Ascending aorta (tissue), 2 donors: ENCODE measurements around the gene GTF3C4. TPM values are rescaled to one million over a fixed set of nuclear protein-coding genes. Genes with fewer than 3 reads are reported as not detected.

ENCODE experiments used
- DNase-seq, 2 donors: peaks; one replicate each; pipeline ENCODE4 v3.0.0-alpha.2; 2019; ENCODE audit warnings: low spot score in 2 of 2
- H3K27ac ChIP-seq, 2 donors: fragments of 200-600 bp; sonication (generic); one replicate each; pipeline ENCODE4 v1.5.1; 2016 to 2017; ENCODE audit warnings: mild to moderate bottlenecking in 1 of 2
- H3K27me3 ChIP-seq: fragments of 200-600 bp; sonication (generic); one replicate; pipeline ENCODE4 v1.5.1; 2017
- H3K36me3 ChIP-seq, 2 donors: fragments of 200-600 bp; sonication (generic); one replicate each; pipeline ENCODE4 v1.5.1; 2016
- H3K4me1 ChIP-seq, 2 donors: fragments of 200-600 bp; sonication (generic); one replicate each; pipeline ENCODE4 v1.5.1; 2016 to 2017; ENCODE audit warnings: mild to moderate bottlenecking in 1 of 2
- H3K4me3 ChIP-seq, 2 donors: fragments of 200-600 bp; sonication (generic); one replicate each; pipeline ENCODE4 v1.5.1; 2016 to 2017; ENCODE audit warnings: mild to moderate bottlenecking in 1 of 2
- H3K9me3 ChIP-seq, 2 donors: fragments of 200-600 bp; sonication (generic); one replicate each; pipeline ENCODE4 v1.5.1; 2016
- intact Hi-C: fragments of 100-400 bp; cut with DNase I; formaldehyde crosslinking; loops from one replicate; pipeline ENCODE4 v1.15.1; 2023
- total RNA-seq: library from RNA; depleted of rRNA; stranded (reverse); fragments of >200 nt; gene quantifications from one replicate; pipeline ENCODE4 v1.1.0, GENCODE V29; 2016
- TF ChIP-seq, protein P1 (sequence below), 3 experiments: fragments of 200-600 bp in 2 of 3; fragments of 450-650 bp in 1 of 3; sonication (generic) in 2 of 3; IDR thresholded peaks; one replicate each; pipeline ENCODE4 v1.5.1; 2016 to 2019; ENCODE audit warnings: antibody characterized with exemption in 3 of 3, mild to moderate bottlenecking in 1 of 3, moderate library complexity in 1 of 3

Gene GTF3C4
- total RNA-seq, 1 donor from 2014 or later = 9.8 TPM

DNA sequence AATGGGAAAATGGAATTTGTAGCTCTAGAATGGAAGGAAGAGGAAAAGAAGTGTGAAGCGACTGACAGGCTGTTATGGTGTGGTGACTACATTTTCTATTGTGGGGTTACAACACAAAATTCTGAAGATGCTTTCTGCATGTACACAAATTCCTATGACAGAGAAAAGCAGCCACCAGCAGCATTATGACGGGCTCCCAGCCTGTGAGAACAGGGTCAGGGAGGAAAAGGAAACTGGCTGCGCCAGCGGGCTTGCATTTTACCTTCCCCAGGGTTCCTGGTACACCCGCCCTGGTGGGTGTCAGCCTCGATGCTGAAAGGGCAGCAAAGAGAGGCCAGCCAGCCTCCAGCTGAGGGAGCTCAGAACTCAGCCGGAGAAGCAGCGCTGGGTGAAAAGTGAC lies 41.5 kb upstream of the GTF3C4 start:
- intact Hi-C loops = no loop called here
- no peaks in the 10 kb centered on the region for H3K4me1 ChIP-seq
- H3K4me3 ChIP-seq = no peak overlapping the region
- no peaks in the 10 kb centered on the region for H3K27me3 ChIP-seq
- H3K36me3 ChIP-seq = peaks cover 43 to 58% of the 10 kb centered on the region in 2 donors
- no peak for DNase-seq
- no peak overlapping the region for H3K27ac ChIP-seq
- no peaks in the 10 kb centered on the region for H3K9me3 ChIP-seq
- TF ChIP-seq, protein P1, sequence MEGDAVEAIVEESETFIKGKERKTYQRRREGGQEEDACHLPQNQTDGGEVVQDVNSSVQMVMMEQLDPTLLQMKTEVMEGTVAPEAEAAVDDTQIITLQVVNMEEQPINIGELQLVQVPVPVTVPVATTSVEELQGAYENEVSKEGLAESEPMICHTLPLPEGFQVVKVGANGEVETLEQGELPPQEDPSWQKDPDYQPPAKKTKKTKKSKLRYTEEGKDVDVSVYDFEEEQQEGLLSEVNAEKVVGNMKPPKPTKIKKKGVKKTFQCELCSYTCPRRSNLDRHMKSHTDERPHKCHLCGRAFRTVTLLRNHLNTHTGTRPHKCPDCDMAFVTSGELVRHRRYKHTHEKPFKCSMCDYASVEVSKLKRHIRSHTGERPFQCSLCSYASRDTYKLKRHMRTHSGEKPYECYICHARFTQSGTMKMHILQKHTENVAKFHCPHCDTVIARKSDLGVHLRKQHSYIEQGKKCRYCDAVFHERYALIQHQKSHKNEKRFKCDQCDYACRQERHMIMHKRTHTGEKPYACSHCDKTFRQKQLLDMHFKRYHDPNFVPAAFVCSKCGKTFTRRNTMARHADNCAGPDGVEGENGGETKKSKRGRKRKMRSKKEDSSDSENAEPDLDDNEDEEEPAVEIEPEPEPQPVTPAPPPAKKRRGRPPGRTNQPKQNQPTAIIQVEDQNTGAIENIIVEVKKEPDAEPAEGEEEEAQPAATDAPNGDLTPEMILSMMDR (IDR thresholded peaks at IDR 0.05) = no peak

DNA sequence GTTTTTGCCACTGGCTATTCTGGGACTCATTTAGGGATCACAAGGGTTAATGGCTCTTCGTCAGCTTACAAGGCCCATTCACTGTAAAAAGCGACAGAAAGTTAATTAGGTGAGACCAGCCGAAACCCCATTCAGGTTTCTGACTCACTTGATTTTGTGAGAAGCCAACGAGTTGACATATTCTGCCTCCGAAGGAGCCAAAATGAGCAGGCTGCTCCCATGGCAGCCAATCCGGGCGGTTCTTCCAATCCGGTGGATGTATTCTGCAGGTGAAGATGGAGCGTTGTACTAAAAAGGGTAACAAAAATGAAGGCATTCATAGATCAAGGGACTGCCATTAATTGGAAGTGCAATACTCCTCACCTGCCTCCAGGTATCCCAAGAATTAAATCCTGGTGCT lies 40.1 kb upstream of the GTF3C4 start:
- DNase-seq = no peak
- Histone ChIP-seq H3K4me3 (no peak overlapping the region), H3K9me3 (no peaks in the 10 kb centered on the region), H3K36me3 (peaks cover 42 to 51% of the 10 kb centered on the region in 2 donors), H3K27ac (no peak overlapping the region), H3K4me1 (no peaks in the 10 kb centered on the region), H3K27me3 (no peaks in the 10 kb centered on the region)
- intact Hi-C loops = no loop called here
- TF ChIP-seq, protein P1 (IDR thresholded peaks at IDR 0.05) = no peak

DNA sequence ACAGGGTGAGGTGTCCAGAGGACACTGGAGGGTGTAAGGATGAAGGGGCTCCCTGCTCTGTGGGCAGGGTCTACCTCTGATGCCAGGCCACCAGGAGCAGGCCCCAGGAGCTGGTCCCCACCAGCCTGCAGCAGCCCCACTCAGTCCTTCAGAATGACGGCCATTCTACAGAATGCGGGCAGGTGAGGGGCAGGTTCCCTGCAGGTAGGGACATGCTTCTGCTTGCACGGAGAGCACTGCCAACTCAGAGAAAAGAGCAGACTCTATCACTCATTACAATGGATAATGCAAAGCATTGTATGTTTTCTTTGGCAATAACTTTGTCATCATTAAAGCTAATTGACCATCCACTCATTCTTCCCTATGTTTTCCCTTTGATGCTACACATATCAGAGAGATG lies 39.5 kb upstream of the GTF3C4 start:
- H3K4me3 ChIP-seq = no peak overlapping the region
- TF ChIP-seq, protein P1 (IDR thresholded peaks at IDR 0.05) = no peak
- DNase-seq = no peak
- intact Hi-C loops = no loop called here
- H3K4me1 ChIP-seq = no peaks in the 10 kb centered on the region
- peaks cover 40 to 47% of the 10 kb centered on the region in 2 donors for H3K36me3 ChIP-seq
- no peaks in the 10 kb centered on the region for H3K27me3 ChIP-seq
- no peak overlapping the region for H3K27ac ChIP-seq
- no peaks in the 10 kb centered on the region for H3K9me3 ChIP-seq

DNA sequence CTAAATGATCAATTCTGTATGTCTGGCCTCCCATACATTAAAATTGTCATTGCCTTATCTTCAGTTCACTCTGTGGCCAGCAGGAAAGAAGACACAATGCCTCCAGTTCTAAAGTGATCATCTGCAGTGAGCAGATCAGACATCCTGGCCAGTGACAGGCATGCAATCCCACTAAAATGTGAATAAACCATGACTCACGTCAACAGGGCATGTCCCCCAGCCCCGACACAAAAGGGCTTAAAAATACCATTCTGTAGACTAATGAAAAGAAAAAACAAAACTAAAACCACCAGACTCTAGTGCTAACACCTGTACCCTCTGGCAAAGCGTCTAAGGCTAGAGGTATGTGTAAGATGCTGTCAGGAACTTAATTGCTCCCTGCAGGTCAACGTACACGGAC lies 39.0 kb upstream of the GTF3C4 start:
- Histone ChIP-seq H3K27me3 (no peaks in the 10 kb centered on the region), H3K27ac (no peak overlapping the region), H3K4me1 (no peaks in the 10 kb centered on the region), H3K9me3 (no peaks in the 10 kb centered on the region), H3K4me3 (no peak overlapping the region), H3K36me3 (peaks cover 40 to 48% of the 10 kb centered on the region in 2 donors)
- TF ChIP-seq, protein P1 (IDR thresholded peaks at IDR 0.05) = no peak
- intact Hi-C loops = no loop called here
- DNase-seq = no peak

DNA sequence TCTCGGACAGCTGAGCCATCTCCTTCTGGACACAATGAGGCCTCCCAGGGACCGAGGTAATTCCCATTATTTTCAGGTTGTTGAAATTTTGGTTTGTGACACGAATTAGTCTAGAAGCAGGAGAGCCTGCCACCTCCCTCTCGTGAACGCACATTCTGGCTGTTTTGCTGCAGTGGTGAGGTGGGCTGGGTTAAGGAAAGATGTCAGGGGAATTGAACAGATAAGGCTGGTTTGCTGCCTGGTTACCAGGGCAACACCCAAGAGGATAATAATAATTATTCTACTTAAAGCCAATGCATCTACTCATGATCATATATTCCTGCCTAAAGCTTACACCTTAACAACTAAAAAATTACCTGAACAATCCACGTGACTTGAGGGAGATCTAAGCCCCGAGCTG lies 38.6 kb upstream of the GTF3C4 start:
- no peaks in the 10 kb centered on the region for H3K9me3 ChIP-seq
- no peaks in the 10 kb centered on the region for H3K27me3 ChIP-seq
- H3K4me3 ChIP-seq = no peak overlapping the region
- DNase-seq = no peak
- peaks cover 39 to 50% of the 10 kb centered on the region in 2 donors for H3K36me3 ChIP-seq
- no peak overlapping the region for H3K27ac ChIP-seq
- TF ChIP-seq, protein P1 (IDR thresholded peaks at IDR 0.05) = no peak
- H3K4me1 ChIP-seq = no peaks in the 10 kb centered on the region
- intact Hi-C loops = no loop called here
